ENCODE data around the gene PDE4D.

PDE4D gene

DNA sequence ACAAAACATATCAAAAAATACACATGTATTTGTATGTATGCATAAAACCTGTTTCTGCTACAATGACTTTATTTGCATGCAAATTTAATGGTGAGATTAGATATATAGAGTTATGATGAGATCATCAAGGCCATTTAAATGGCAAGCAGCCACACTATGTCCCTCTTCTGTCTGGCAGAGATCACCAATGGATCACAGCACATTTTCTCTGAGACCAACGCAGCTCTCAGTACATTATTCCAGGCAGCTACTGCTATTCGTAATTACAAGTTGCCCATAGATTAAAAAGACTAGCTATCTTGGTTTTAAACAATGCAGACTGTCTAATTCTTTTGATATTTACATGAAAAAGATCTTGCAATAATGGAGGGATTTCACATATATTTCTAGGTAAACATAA, 629.5 kb downstream of the PDE4D start:
- Histone ChIP-seq H3K4me3 (replicated peaks; ENCODE audit: low read depth, low read length) (no peak overlapping the region), H3K27me3 (replicated peaks; ENCODE audit: control insufficient read depth, insufficient read depth, low read length) (no peaks in the 10 kb centered on the region), H3K36me3 (ENCODE audit: control insufficient read depth, insufficient read depth, low read length) (no peaks in the 10 kb centered on the region)
- DNase-seq (ENCODE audit: extremely low read depth, insufficient read length) = no peak
- TF ChIP-seq, protein P1, sequence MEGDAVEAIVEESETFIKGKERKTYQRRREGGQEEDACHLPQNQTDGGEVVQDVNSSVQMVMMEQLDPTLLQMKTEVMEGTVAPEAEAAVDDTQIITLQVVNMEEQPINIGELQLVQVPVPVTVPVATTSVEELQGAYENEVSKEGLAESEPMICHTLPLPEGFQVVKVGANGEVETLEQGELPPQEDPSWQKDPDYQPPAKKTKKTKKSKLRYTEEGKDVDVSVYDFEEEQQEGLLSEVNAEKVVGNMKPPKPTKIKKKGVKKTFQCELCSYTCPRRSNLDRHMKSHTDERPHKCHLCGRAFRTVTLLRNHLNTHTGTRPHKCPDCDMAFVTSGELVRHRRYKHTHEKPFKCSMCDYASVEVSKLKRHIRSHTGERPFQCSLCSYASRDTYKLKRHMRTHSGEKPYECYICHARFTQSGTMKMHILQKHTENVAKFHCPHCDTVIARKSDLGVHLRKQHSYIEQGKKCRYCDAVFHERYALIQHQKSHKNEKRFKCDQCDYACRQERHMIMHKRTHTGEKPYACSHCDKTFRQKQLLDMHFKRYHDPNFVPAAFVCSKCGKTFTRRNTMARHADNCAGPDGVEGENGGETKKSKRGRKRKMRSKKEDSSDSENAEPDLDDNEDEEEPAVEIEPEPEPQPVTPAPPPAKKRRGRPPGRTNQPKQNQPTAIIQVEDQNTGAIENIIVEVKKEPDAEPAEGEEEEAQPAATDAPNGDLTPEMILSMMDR (IDR thresholded peaks at IDR 0.05; ENCODE audit: insufficient read depth, low read length, poor library complexity, severe bottlenecking) = no peak

DNA sequence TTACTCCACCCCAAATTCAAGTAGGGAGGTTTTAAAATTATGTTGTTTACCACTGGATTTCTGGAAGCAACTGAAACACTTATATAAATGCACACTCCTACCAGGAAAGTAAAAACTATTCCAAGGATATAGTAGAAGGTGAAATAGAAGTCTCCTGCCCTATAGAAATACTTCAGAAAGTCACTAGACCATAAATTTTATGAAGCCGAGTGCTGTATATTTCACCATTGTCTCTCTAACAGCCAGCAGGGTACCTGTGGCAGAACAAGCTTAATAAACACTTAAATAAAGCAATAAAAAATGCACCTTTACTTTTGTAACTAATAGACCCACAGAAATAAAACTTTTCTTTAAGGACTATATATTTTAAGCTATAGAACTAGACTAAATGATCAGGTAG, 631.6 kb downstream of the PDE4D start:
- H3K27me3 ChIP-seq (replicated peaks; ENCODE audit: control insufficient read depth, insufficient read depth, low read length) = no peaks in the 10 kb centered on the region

DNA sequence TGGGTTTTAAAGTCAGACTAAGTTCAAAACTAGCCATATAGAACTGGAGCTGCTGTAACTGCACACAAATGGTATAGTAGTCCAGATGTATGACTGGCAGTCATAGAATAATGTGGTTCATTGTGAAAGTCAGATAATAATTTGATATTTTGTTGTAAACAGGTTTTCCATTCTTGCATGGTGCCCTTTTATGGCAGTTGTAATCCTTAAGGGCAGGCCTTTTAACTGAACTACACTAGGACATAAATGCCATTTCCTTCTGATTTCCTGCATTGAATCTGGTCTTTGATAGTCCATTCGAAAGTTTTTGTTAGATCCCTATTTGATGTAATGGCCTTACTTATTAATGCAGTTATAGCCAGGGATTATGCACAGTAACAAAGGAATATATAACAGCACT, 632.6 kb downstream of the PDE4D start:
- Histone ChIP-seq H3K27me3 (replicated peaks; ENCODE audit: control insufficient read depth, insufficient read depth, low read length) (no peaks in the 10 kb centered on the region), H3K4me3 (replicated peaks; ENCODE audit: low read depth, low read length) (no peak overlapping the region), H3K36me3 (ENCODE audit: control insufficient read depth, insufficient read depth, low read length) (no peaks in the 10 kb centered on the region)
- TF ChIP-seq, protein P1 (IDR thresholded peaks at IDR 0.05; ENCODE audit: insufficient read depth, low read length, poor library complexity, severe bottlenecking) = no peak
- no peak for DNase-seq (ENCODE audit: extremely low read depth, insufficient read length)

More for the DNA sequence above, 631.6 kb downstream of the PDE4D start:
- TF ChIP-seq, protein P1 (IDR thresholded peaks at IDR 0.05; ENCODE audit: insufficient read depth, low read length, poor library complexity, severe bottlenecking) = no peak
- no peak for DNase-seq (ENCODE audit: extremely low read depth, insufficient read length)
- Histone ChIP-seq H3K36me3 (ENCODE audit: control insufficient read depth, insufficient read depth, low read length) (no peaks in the 10 kb centered on the region), H3K4me3 (replicated peaks; ENCODE audit: low read depth, low read length) (no peak overlapping the region)

DNA sequence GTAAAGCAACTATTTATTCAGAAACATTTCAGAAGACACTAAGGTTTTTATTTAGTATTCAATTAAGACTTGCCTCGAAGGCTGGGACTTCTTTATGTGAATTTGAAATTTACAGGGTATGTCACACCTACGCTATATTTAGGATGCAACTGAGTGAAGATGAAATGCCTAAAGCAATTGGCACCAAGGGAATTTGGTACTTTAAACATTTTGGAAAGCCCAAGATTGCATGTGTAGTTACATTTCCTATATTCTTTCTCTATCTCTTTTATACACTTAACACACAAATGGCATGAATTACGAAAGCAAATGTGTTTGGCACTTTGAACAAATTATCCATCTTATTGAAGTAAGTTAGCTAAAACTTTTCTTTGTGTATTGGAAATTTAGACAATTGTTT, 633.3 kb downstream of the PDE4D start:
- no peak overlapping the region for H3K4me3 ChIP-seq (replicated peaks; ENCODE audit: low read depth, low read length)
- TF ChIP-seq, protein P1 (IDR thresholded peaks at IDR 0.05; ENCODE audit: insufficient read depth, low read length, poor library complexity, severe bottlenecking) = no peak
- H3K27me3 ChIP-seq (replicated peaks; ENCODE audit: control insufficient read depth, insufficient read depth, low read length) = no peaks in the 10 kb centered on the region
- DNase-seq (ENCODE audit: extremely low read depth, insufficient read length) = no peak
- H3K36me3 ChIP-seq (ENCODE audit: control insufficient read depth, insufficient read depth, low read length) = no peaks in the 10 kb centered on the region

DNA sequence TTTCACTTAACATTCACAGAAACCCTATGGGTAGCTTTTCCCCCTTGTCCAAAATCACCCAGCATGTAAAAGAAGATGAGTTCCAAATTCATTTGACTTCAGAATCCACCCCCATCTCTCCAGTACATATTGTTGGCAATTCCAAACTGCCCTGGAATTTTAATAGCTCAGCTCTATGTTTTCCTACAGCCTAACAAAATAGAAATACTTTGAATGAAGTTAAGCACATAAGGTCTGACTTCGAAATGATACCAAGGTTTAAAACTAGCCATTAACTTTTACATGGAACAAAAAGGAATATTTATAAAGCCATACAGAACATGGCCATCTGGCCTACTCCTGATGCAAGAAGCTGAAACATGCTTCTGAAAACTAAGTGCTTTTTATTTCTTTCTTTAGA, 634.3 kb downstream of the PDE4D start:
- H3K4me3 ChIP-seq (replicated peaks; ENCODE audit: low read depth, low read length) = no peak overlapping the region
- TF ChIP-seq, protein P1 (IDR thresholded peaks at IDR 0.05; ENCODE audit: insufficient read depth, low read length, poor library complexity, severe bottlenecking) = no peak
- H3K27me3 ChIP-seq (replicated peaks; ENCODE audit: control insufficient read depth, insufficient read depth, low read length) = no peaks in the 10 kb centered on the region
- H3K36me3 ChIP-seq (ENCODE audit: control insufficient read depth, insufficient read depth, low read length) = no peaks in the 10 kb centered on the region
- DNase-seq (ENCODE audit: extremely low read depth, insufficient read length) = no peak
